ENCODE measurements around the gene MRPL1.
"Not testable (repeated sequence)": the region's sequence is repeated elsewhere in the genome, so short reads cannot be mapped to it uniquely, and the experiment has no call there.

Gene MRPL1

GRCh38 chr4:77852892-77853495, 9.6 kb upstream of the MRPL1 start:
- no peak for DNase-seq

- no peak for DNase-seq
Observed at GRCh38 chr4:77854431-77855111, 8.1 kb upstream of the MRPL1 start.

- DNase-seq = no peak
Observed at GRCh38 chr4:77856152-77856551, 6.5 kb upstream of the MRPL1 start.

GRCh38 chr4:77859256-77859655, 3.4 kb upstream of the MRPL1 start:
- peak; percentile 42 for DNase-seq

- DNase-seq = no peak
Observed at GRCh38 chr4:77861495-77861894, 1.1 kb upstream of the MRPL1 start.

GRCh38 chr4:77863341-77863740, 711 bp downstream of the MRPL1 start:
- not testable (repeated sequence) for DNase-seq

- no peak for DNase-seq
Observed at GRCh38 chr4:77865259-77865658, 2.6 kb downstream of the MRPL1 start.

GRCh38 chr4:77872723-77873445, 10.3 kb downstream of the MRPL1 start:
- DNase-seq = no peak

GRCh38 chr4:77877167-77877566, 14.5 kb downstream of the MRPL1 start:
- DNase-seq = no peak

- DNase-seq = no peak
Observed at GRCh38 chr4:77877771-77878565, 15.3 kb downstream of the MRPL1 start.

- no peak for DNase-seq
Observed at GRCh38 chr4:77880784-77881183, 18.2 kb downstream of the MRPL1 start.

GRCh38 chr4:77881460-77882295, 19.0 kb downstream of the MRPL1 start:
- DNase-seq = no peak

- no peak for DNase-seq
Observed at GRCh38 chr4:77893451-77893850, 30.8 kb downstream of the MRPL1 start.

- no peak for DNase-seq
Observed at GRCh38 chr4:77899607-77900006, 37.0 kb downstream of the MRPL1 start.

- no peak for DNase-seq
Observed at GRCh38 chr4:77903186-77903585, 40.6 kb downstream of the MRPL1 start.

GRCh38 chr4:77905651-77906263, 43.1 kb downstream of the MRPL1 start:
- DNase-seq = no peak

- DNase-seq = no peak
Observed at GRCh38 chr4:77910676-77911075, 48.0 kb downstream of the MRPL1 start.

GRCh38 chr4:77911091-77911490, 48.5 kb downstream of the MRPL1 start:
- no peak for DNase-seq

- DNase-seq = no peak
Observed at GRCh38 chr4:77911842-77912450, 49.3 kb downstream of the MRPL1 start.

GRCh38 chr4:77913348-77913747, 50.7 kb downstream of the MRPL1 start:
- no peak for DNase-seq

GRCh38 chr4:77917075-77917474, 54.4 kb downstream of the MRPL1 start:
- DNase-seq = peak; percentile 75

GRCh38 chr4:77917601-77918000, 55.0 kb downstream of the MRPL1 start:
- no peak for DNase-seq
